HFFc6 (cell line): ENCODE results near the gene SLC9A5. TPM values are rescaled to one million over a fixed set of nuclear protein-coding genes. Genes with fewer than 3 reads are reported as not detected.
A peak's percentile ranks its signal among the peaks of the same experiment; 100 is the strongest.

Experiments used
- DNase-seq: peaks from one replicate; pipeline ENCODE4 v3.0.0-alpha.2; 2018
- H3K27ac Mint-ChIP-seq: 2 replicates; pipeline ENCODE4 v1.8.0; 2020; ENCODE audit warnings: mild to moderate bottlenecking, mixed read lengths
- H3K27me3 Mint-ChIP-seq: 2 replicates; pipeline ENCODE4 v1.8.0; 2021; ENCODE audit warnings: mild to moderate bottlenecking, moderate library complexity, mixed read lengths; ENCODE audit not compliant: insufficient read depth
- H3K36me3 Mint-ChIP-seq: 2 replicates; pipeline ENCODE4 v1.8.0; 2021; ENCODE audit warnings: low read depth, mixed read lengths
- H3K4me1 Mint-ChIP-seq: 2 replicates; pipeline ENCODE4 v1.8.0; 2020; ENCODE audit warnings: low read depth, mixed read lengths
- H3K4me3 Mint-ChIP-seq: 2 replicates; pipeline ENCODE4 v1.8.0; 2020; ENCODE audit warnings: mild to moderate bottlenecking, moderate library complexity, mixed read lengths
- H3K9me3 Mint-ChIP-seq: 2 replicates; pipeline ENCODE4 v1.8.0; 2020; ENCODE audit warnings: mild to moderate bottlenecking, mixed read lengths
- total RNA-seq, 6 experiments: library from RNA; stranded (reverse); fragmentation: NEBNext Ultra II Directional; extraction: Animal tissue kit (Norgen Biotek cat#: 25700); gene quantifications; 2 replicates in 1 of 6; 3 replicates in 5 of 6; pipeline ENCODE4 v1.2.3, GENCODE V29; 2021
- TF ChIP-seq, protein P1 (sequence below): fragments of 200-600 bp; sonication (generic); IDR thresholded peaks from 2 replicates; pipeline ENCODE4 v1.5.0; 2021; ENCODE audit warnings: antibody characterized with exemption, mild to moderate bottlenecking

Gene SLC9A5
- total RNA-seq, 6 experiments from 2014 or later, result 3.3 to 4.2 (median 3.7) TPM

DNA sequence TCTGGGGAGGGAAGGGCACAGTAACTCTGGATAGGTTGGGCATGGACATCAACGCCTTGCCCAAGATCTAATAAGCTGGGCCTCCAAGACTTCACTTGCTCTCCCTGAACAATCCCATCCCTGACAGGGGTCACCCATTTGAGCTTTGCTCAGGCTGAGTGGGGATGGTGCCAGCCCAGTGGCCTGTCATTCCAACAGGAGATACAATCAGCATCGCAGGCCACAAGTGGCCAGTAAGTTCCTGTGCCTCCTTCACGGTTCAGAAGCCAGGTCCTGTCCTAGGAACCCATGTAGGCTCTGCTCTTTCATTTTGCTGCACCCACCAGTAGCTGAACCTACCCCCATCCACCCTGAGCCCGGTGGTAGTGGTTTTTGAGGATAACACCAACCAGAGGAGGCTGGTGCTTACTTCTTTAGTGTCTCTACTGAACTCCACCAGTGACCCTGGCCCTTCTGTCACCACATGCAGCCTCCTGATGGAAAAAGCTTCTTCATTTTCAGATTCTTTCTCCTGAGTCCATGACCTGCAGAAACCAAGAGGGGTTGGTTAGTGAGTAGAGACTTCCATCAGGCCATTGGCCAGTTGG lies 45.5 kb downstream of the SLC9A5 start:
- TF ChIP-seq, protein P1, sequence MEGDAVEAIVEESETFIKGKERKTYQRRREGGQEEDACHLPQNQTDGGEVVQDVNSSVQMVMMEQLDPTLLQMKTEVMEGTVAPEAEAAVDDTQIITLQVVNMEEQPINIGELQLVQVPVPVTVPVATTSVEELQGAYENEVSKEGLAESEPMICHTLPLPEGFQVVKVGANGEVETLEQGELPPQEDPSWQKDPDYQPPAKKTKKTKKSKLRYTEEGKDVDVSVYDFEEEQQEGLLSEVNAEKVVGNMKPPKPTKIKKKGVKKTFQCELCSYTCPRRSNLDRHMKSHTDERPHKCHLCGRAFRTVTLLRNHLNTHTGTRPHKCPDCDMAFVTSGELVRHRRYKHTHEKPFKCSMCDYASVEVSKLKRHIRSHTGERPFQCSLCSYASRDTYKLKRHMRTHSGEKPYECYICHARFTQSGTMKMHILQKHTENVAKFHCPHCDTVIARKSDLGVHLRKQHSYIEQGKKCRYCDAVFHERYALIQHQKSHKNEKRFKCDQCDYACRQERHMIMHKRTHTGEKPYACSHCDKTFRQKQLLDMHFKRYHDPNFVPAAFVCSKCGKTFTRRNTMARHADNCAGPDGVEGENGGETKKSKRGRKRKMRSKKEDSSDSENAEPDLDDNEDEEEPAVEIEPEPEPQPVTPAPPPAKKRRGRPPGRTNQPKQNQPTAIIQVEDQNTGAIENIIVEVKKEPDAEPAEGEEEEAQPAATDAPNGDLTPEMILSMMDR, result no peak
- Mint-ChIP-seq H3K9me3 (no peaks in the 10 kb centered on the region), H3K4me3 (no peak overlapping the region), H3K36me3 (no peaks in the 10 kb centered on the region), H3K4me1 (peaks cover 36% of the 10 kb centered on the region), H3K27me3 (peaks cover 17% of the 10 kb centered on the region), H3K27ac (no peak overlapping the region)
- no peak for DNase-seq

DNA sequence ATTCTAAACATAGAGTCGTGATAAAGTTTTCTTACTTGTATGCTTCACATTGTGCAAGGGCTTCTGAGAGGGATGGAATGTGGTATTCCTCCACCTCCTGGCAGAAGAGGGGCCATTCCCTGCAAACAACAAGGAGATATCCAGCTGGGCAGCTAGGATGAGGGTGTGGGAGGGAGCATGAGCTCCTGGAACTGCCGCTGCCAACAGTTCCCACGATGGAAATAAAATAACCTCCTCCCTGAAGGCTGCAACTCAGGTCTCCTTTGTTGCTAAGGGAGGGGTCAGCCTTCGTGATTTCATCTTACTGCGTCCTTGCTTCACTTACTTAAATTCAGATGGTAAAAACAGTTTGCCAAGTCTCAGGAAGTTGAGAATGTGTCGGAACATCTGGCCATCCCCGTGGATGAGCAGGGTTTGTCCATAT lies 46.2 kb downstream of the SLC9A5 start:
- Mint-ChIP-seq H3K27me3 (peaks cover 17% of the 10 kb centered on the region), H3K9me3 (no peaks in the 10 kb centered on the region), H3K4me1 (peaks cover 36% of the 10 kb centered on the region), H3K36me3 (no peaks in the 10 kb centered on the region), H3K4me3 (no peak overlapping the region), H3K27ac (no peak overlapping the region)
- TF ChIP-seq, protein P1, result no peak; the same call in 1 of the 2 replicates
- no peak for DNase-seq

DNA sequence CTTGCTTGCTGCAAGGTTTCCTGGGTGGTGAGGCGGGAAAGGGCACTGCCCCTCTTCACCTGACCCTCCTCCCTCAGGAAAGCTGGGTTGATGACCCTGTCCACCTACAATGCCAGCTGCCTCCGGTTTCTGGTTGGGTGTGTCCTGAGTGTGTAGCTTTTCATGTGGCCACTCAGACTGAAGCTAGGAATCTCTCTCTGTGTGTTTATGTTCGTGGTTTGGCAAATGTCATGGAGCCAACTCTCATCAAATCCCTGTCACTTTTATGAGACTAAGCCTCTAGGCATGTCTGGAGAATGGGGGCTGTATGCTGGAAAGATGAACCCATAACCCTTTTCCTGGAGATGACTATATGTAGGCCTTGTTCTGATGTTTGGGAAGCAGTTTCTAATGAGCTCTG lies 47.6 kb downstream of the SLC9A5 start:
- peaks cover 17% of the 10 kb centered on the region for H3K27me3 Mint-ChIP-seq
- H3K4me3 Mint-ChIP-seq, result no peak overlapping the region
- peak; percentile 63 for DNase-seq
- no peaks in the 10 kb centered on the region for H3K36me3 Mint-ChIP-seq
- H3K4me1 Mint-ChIP-seq, result peaks cover 29% of the 10 kb centered on the region
- H3K9me3 Mint-ChIP-seq, result no peaks in the 10 kb centered on the region
- H3K27ac Mint-ChIP-seq, result peak overlapping the region; percentile 1; the same call in 1 of the 2 replicates
- TF ChIP-seq, protein P1, result no peak

DNA sequence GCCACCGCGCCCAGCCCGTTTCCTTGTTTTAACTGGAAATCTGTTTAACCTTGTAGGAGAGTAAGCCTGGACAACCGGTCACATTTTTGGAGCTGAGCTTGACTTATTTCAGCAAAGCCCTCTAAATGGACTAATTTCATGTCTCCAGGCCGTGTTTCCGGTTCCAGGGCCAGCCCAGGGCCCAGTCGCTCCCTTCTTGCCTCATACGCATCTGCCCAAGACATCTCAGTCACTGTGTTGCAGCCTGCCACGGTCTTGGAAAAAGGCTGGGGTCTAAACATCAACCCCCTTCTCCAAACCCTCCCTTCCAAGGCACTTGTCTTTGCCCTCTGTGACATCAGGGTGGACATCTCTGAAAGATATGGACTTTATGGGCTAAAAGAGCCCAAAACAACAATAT lies 49.5 kb downstream of the SLC9A5 start:
- no peak overlapping the region for H3K4me3 Mint-ChIP-seq
- TF ChIP-seq, protein P1, result no peak
- H3K27ac Mint-ChIP-seq, result no peak overlapping the region
- peaks cover 7% of the 10 kb centered on the region for H3K27me3 Mint-ChIP-seq
- no peaks in the 10 kb centered on the region for H3K36me3 Mint-ChIP-seq
- no peaks in the 10 kb centered on the region for H3K9me3 Mint-ChIP-seq
- DNase-seq, result no peak
- H3K4me1 Mint-ChIP-seq, result peaks cover 29% of the 10 kb centered on the region

DNA sequence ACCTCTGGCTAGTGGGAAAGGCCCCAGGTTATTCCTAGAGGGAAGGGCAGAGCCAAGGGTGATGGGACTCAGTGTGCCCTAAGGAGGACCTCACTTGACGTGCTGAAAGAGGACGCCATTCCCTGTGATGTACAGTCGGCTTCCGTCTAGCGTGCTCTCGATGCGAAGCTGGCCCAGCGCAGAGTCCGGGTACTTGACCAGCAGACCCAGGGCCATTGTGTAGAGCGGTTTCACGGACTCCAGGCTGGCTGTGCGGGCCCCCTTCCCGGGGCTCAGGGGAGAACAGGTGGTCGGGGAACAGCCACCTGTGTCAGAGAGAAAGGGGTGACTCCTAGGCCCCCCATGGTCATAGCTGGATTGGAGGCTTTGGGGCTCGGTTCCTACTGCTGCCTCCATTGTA lies 50.5 kb downstream of the SLC9A5 start:
- DNase-seq, result no peak
- Mint-ChIP-seq H3K36me3 (no peaks in the 10 kb centered on the region), H3K4me3 (no peak overlapping the region; the same call in 1 of the 2 replicates), H3K9me3 (no peaks in the 10 kb centered on the region), H3K4me1 (peaks cover 35% of the 10 kb centered on the region), H3K27me3 (peaks cover 7% of the 10 kb centered on the region), H3K27ac (no peak overlapping the region)
- TF ChIP-seq, protein P1, result no peak
